ENCODE results near the gene TEX53.

DNA sequence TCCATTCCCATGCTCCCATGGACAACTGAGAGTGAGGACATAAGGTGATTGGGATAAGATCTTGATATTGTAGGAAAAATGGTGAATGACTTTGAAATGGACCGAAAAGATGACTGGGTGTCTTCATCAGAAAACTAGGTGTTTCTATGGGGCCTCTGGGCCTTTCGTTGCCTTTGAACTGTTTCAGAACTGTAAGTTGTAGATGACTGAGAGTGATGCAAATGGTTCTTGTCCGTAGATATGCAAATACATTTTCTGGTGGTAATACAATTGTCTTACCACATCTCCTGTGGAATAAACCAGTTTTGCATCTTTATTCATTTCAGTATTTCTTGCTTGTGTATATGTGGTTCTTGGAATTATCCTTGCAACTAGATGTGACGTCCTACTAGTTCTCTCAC lies 40.3 kb upstream of the TEX53 start:
- TF ChIP-seq, protein P1, sequence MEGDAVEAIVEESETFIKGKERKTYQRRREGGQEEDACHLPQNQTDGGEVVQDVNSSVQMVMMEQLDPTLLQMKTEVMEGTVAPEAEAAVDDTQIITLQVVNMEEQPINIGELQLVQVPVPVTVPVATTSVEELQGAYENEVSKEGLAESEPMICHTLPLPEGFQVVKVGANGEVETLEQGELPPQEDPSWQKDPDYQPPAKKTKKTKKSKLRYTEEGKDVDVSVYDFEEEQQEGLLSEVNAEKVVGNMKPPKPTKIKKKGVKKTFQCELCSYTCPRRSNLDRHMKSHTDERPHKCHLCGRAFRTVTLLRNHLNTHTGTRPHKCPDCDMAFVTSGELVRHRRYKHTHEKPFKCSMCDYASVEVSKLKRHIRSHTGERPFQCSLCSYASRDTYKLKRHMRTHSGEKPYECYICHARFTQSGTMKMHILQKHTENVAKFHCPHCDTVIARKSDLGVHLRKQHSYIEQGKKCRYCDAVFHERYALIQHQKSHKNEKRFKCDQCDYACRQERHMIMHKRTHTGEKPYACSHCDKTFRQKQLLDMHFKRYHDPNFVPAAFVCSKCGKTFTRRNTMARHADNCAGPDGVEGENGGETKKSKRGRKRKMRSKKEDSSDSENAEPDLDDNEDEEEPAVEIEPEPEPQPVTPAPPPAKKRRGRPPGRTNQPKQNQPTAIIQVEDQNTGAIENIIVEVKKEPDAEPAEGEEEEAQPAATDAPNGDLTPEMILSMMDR (IDR thresholded peaks at IDR 0.05), result no peak
- no peak for TF ChIP-seq EZH2 (IDR thresholded peaks at IDR 0.05; ENCODE audit: borderline replicate concordance, insufficient read depth, low read depth, low read length, poor library complexity, severe bottlenecking)
